ENCODE results near the gene PPP2R3B. TPM values are rescaled to one million over a fixed set of nuclear protein-coding genes. Genes with fewer than 3 reads are reported as not detected.

The PPP2R3B gene
- polyA plus RNA-seq, 1 donor (not counting 4 experiments of a cell fraction or from before 2014, with no cell fraction given): 6.6 TPM

GRCh38 chrX:352582-353314 is 34.0 kb downstream of the PPP2R3B start:
- Histone ChIP-seq H3K4me1 (ENCODE audit: control insufficient read depth, extremely low read depth, insufficient read depth, low read length) (no peaks in the 10 kb centered on the region), H4K20me1 (ENCODE audit: control insufficient read depth, extremely low read depth, insufficient read depth, low read length) (no peaks in the 10 kb centered on the region), H3K27ac (ENCODE audit: control insufficient read depth, insufficient read depth, low read length) (no peak overlapping the region), H3K9ac (ENCODE audit: control insufficient read depth, extremely low read depth, insufficient read depth, low read length) (no peak overlapping the region), H2AFZ (ENCODE audit: control insufficient read depth, low read length) (no peak overlapping the region), H3K9me3 (ENCODE audit: control insufficient read depth, low read depth, low read length) (no peaks in the 10 kb centered on the region), H3K79me2 (ENCODE audit: control insufficient read depth, insufficient read depth, low read length) (no peaks in the 10 kb centered on the region), H3K9me1 (ENCODE audit: control insufficient read depth, extremely low read depth, insufficient read depth, low read length) (no peaks in the 10 kb centered on the region), H3K27me3 (ENCODE audit: control insufficient read depth, extremely low read depth, insufficient read depth, low read length) (no peaks in the 10 kb centered on the region), H3K4me2 (ENCODE audit: control insufficient read depth, extremely low read depth, insufficient read depth, low read depth, low read length) (no peak overlapping the region), H3K4me3 (ENCODE audit: control insufficient read depth in 2 of 3, extremely low read depth in 1 of 3, insufficient read depth in 2 of 3, low read depth in 1 of 3, low read length in 3 of 3) (no peak overlapping the region), H3K36me3 (ENCODE audit: control insufficient read depth in 2 of 2, extremely low read depth in 1 of 2, insufficient read depth in 2 of 2, low read length in 2 of 2) (peaks cover 1 to 3% of the 10 kb centered on the region in 2 experiments)
- TF ChIP-seq EZH2 (IDR thresholded peaks at IDR 0.05; ENCODE audit: low read length) (no peak), CTCF (optimal IDR thresholded peaks at IDR 0.05 in 1 of 3, IDR thresholded peaks at IDR 0.05 in 1 of 3, conservative IDR thresholded peaks at IDR 0.05 in 1 of 3; ENCODE audit: extremely low read depth in 1 of 3, insufficient read depth in 2 of 3, low read length in 3 of 3) (no peak)
- dilution Hi-C loops (cut with MboI; ENCODE audit: extremely low pct_ligation_motif_present, low sequenced_read_pairs): no loop called here
- FAIRE-seq: no peak
- DNase-seq (ENCODE audit: low read depth, low spot score): no peak

GRCh38 chrX:352181-352580 is 34.5 kb downstream of the PPP2R3B start:
- H3K9me1 ChIP-seq (ENCODE audit: control insufficient read depth, extremely low read depth, insufficient read depth, low read length): no peaks in the 10 kb centered on the region
- no peak for TF ChIP-seq EZH2 (IDR thresholded peaks at IDR 0.05; ENCODE audit: low read length)
- dilution Hi-C loops (cut with MboI; ENCODE audit: extremely low pct_ligation_motif_present, low sequenced_read_pairs): no loop called here
- H3K9ac ChIP-seq (ENCODE audit: control insufficient read depth, extremely low read depth, insufficient read depth, low read length): no peak overlapping the region
- H3K36me3 ChIP-seq (ENCODE audit: control insufficient read depth in 2 of 2, extremely low read depth in 1 of 2, insufficient read depth in 2 of 2, low read length in 2 of 2): peaks cover 1 to 3% of the 10 kb centered on the region in 2 experiments
- H2AFZ ChIP-seq (ENCODE audit: control insufficient read depth, low read length): no peak overlapping the region
- no peaks in the 10 kb centered on the region for H3K27me3 ChIP-seq (ENCODE audit: control insufficient read depth, extremely low read depth, insufficient read depth, low read length)
- no peaks in the 10 kb centered on the region for H3K4me1 ChIP-seq (ENCODE audit: control insufficient read depth, extremely low read depth, insufficient read depth, low read length)
- no peak overlapping the region for H3K4me2 ChIP-seq (ENCODE audit: control insufficient read depth, extremely low read depth, insufficient read depth, low read depth, low read length)
- no peak overlapping the region for H3K4me3 ChIP-seq (ENCODE audit: control insufficient read depth in 2 of 3, extremely low read depth in 1 of 3, insufficient read depth in 2 of 3, low read depth in 1 of 3, low read length in 3 of 3)
- DNase-seq (ENCODE audit: low read depth, low spot score) (no peak), FAIRE-seq (no peak)
- no peaks in the 10 kb centered on the region for H3K9me3 ChIP-seq (ENCODE audit: control insufficient read depth, low read depth, low read length)
- H3K27ac ChIP-seq (ENCODE audit: control insufficient read depth, insufficient read depth, low read length): no peak overlapping the region
- H4K20me1 ChIP-seq (ENCODE audit: control insufficient read depth, extremely low read depth, insufficient read depth, low read length): no peaks in the 10 kb centered on the region
- no peaks in the 10 kb centered on the region for H3K79me2 ChIP-seq (ENCODE audit: control insufficient read depth, insufficient read depth, low read length)
